Measurements from ENCODE around the gene R3HDML.

Gene R3HDML

GRCh38 chr20:44336086-44336485, 757 bp upstream of the R3HDML start:
- no peak overlapping the region for H3K4me2 ChIP-seq (ENCODE audit: insufficient read depth, low read length)
- no peak overlapping the region for H3K27ac ChIP-seq (ENCODE audit: low read length)
- no peak overlapping the region for H2AFZ ChIP-seq (ENCODE audit: low read depth, low read length)
- DNase-seq (no peak), ATAC-seq (ENCODE audit: insufficient read depth, low read depth) (no peak)
- H3K79me2 ChIP-seq (ENCODE audit: insufficient read depth, low read length) = no peaks in the 10 kb centered on the region
- H4K20me1 ChIP-seq (ENCODE audit: insufficient read depth, low read length) = no peaks in the 10 kb centered on the region
- no peaks in the 10 kb centered on the region for H3K36me3 ChIP-seq (ENCODE audit: insufficient read depth, low read length)
- H3K4me1 ChIP-seq (ENCODE audit: insufficient read depth, low read length) = no peaks in the 10 kb centered on the region
- H3K27me3 ChIP-seq (ENCODE audit: insufficient read depth, low read length, poor library complexity) = peaks cover 9% of the 10 kb centered on the region
- H3K4me3 ChIP-seq (ENCODE audit: low read depth in 1 of 2, low read length in 2 of 2) = no peak overlapping the region
- H3K9ac ChIP-seq (ENCODE audit: low read depth, low read length) = no peak overlapping the region
- TF ChIP-seq EZH2 (IDR thresholded peaks at IDR 0.05; ENCODE audit: borderline replicate concordance, low read depth, low read length, severe bottlenecking) (no peak), CTCF (IDR thresholded peaks at IDR 0.05; ENCODE audit: borderline replicate concordance, extremely low read depth, low read length, poor library complexity, severe bottlenecking) (no peak)
- H3K9me3 ChIP-seq (ENCODE audit: insufficient read depth, low read length, severe bottlenecking) = no peaks in the 10 kb centered on the region

GRCh38 chr20:44342248-44342647, 5.4 kb downstream of the R3HDML start:
- H3K79me2 ChIP-seq (ENCODE audit: insufficient read depth, low read length) = no peaks in the 10 kb centered on the region
- no peak overlapping the region for H2AFZ ChIP-seq (ENCODE audit: low read depth, low read length)
- DNase-seq = no peak
- no peak overlapping the region for H3K4me3 ChIP-seq (ENCODE audit: low read depth in 1 of 2, low read length in 2 of 2)
- no peak overlapping the region for H3K4me2 ChIP-seq (ENCODE audit: insufficient read depth, low read length)
- TF ChIP-seq CTCF (IDR thresholded peaks at IDR 0.05; ENCODE audit: borderline replicate concordance, extremely low read depth, low read length, poor library complexity, severe bottlenecking) (no peak), EZH2 (IDR thresholded peaks at IDR 0.05; ENCODE audit: borderline replicate concordance, low read depth, low read length, severe bottlenecking) (no peak)
- no peak overlapping the region for H3K9ac ChIP-seq (ENCODE audit: low read depth, low read length)
- ATAC-seq (ENCODE audit: insufficient read depth, low read depth) = no peak
- H4K20me1 ChIP-seq (ENCODE audit: insufficient read depth, low read length) = no peaks in the 10 kb centered on the region
- H3K9me3 ChIP-seq (ENCODE audit: insufficient read depth, low read length, severe bottlenecking) = no peaks in the 10 kb centered on the region
- H3K4me1 ChIP-seq (ENCODE audit: insufficient read depth, low read length) = no peaks in the 10 kb centered on the region
- H3K27me3 ChIP-seq (ENCODE audit: insufficient read depth, low read length, poor library complexity) = no peaks in the 10 kb centered on the region
- no peak overlapping the region for H3K27ac ChIP-seq (ENCODE audit: low read length)
- H3K36me3 ChIP-seq (ENCODE audit: insufficient read depth, low read length) = no peaks in the 10 kb centered on the region

GRCh38 chr20:44343162-44343675, 6.4 kb downstream of the R3HDML start:
- Histone ChIP-seq H3K27me3 (ENCODE audit: insufficient read depth, low read length, poor library complexity) (no peaks in the 10 kb centered on the region), H2AFZ (ENCODE audit: low read depth, low read length) (no peak overlapping the region), H3K4me1 (ENCODE audit: insufficient read depth, low read length) (no peaks in the 10 kb centered on the region), H3K36me3 (ENCODE audit: insufficient read depth, low read length) (no peaks in the 10 kb centered on the region), H3K9me3 (ENCODE audit: insufficient read depth, low read length, severe bottlenecking) (no peaks in the 10 kb centered on the region), H3K4me2 (ENCODE audit: insufficient read depth, low read length) (no peak overlapping the region), H3K4me3 (ENCODE audit: low read depth in 1 of 2, low read length in 2 of 2) (no peak overlapping the region), H3K9ac (ENCODE audit: low read depth, low read length) (no peak overlapping the region), H3K79me2 (ENCODE audit: insufficient read depth, low read length) (no peaks in the 10 kb centered on the region), H4K20me1 (ENCODE audit: insufficient read depth, low read length) (no peaks in the 10 kb centered on the region), H3K27ac (ENCODE audit: low read length) (no peak overlapping the region)
- no peak for TF ChIP-seq CTCF (IDR thresholded peaks at IDR 0.05; ENCODE audit: borderline replicate concordance, extremely low read depth, low read length, poor library complexity, severe bottlenecking)
- TF ChIP-seq EZH2 (IDR thresholded peaks at IDR 0.05; ENCODE audit: borderline replicate concordance, low read depth, low read length, severe bottlenecking) = no peak
- DNase-seq (no peak), ATAC-seq (ENCODE audit: insufficient read depth, low read depth) (no peak)

- Histone ChIP-seq H3K9ac (ENCODE audit: low read depth, low read length) (no peak overlapping the region), H3K4me3 (ENCODE audit: low read depth in 1 of 2, low read length in 2 of 2) (no peak overlapping the region), H3K4me1 (ENCODE audit: insufficient read depth, low read length) (no peaks in the 10 kb centered on the region), H3K36me3 (ENCODE audit: insufficient read depth, low read length) (no peaks in the 10 kb centered on the region), H3K79me2 (ENCODE audit: insufficient read depth, low read length) (no peaks in the 10 kb centered on the region), H3K27me3 (ENCODE audit: insufficient read depth, low read length, poor library complexity) (no peaks in the 10 kb centered on the region), H3K27ac (ENCODE audit: low read length) (no peak overlapping the region), H4K20me1 (ENCODE audit: insufficient read depth, low read length) (no peaks in the 10 kb centered on the region), H3K4me2 (ENCODE audit: insufficient read depth, low read length) (no peak overlapping the region), H2AFZ (ENCODE audit: low read depth, low read length) (no peak overlapping the region), H3K9me3 (ENCODE audit: insufficient read depth, low read length, severe bottlenecking) (no peaks in the 10 kb centered on the region)
- no peak for TF ChIP-seq EZH2 (IDR thresholded peaks at IDR 0.05; ENCODE audit: borderline replicate concordance, low read depth, low read length, severe bottlenecking)
- TF ChIP-seq CTCF (IDR thresholded peaks at IDR 0.05; ENCODE audit: borderline replicate concordance, extremely low read depth, low read length, poor library complexity, severe bottlenecking) = no peak
- no peak for ATAC-seq (ENCODE audit: insufficient read depth, low read depth)
- no peak for DNase-seq
Measured at GRCh38 chr20:44344723-44345122, 7.9 kb downstream of the R3HDML start.

Data from DND-41 (cell line).